ENCODE data around the gene THUMPD3. TPM values are rescaled to one million over a fixed set of nuclear protein-coding genes. Genes with fewer than 3 reads are reported as not detected.
A peak's percentile ranks its signal among the peaks of the same experiment; 100 is the strongest.

Gene THUMPD3
- total RNA-seq, 1 experiment from 2014 or later = 63.0 TPM

GRCh38 chr3:9422712-9423424, 60.0 kb downstream of the THUMPD3 start:
- Mint-ChIP-seq H3K4me3 (ENCODE audit: unreplicated experiment) (peak overlapping the region; percentile 59), H3K36me3 (ENCODE audit: insufficient read depth, unreplicated experiment) (peaks cover 47% of the 10 kb centered on the region), H3K27me3 (ENCODE audit: insufficient read depth, unreplicated experiment) (no peaks in the 10 kb centered on the region), H3K9me3 (ENCODE audit: unreplicated experiment) (no peaks in the 10 kb centered on the region), H3K27ac (ENCODE audit: low read depth, unreplicated experiment) (peak overlapping the region; percentile 82), H3K4me1 (ENCODE audit: insufficient read depth, unreplicated experiment) (peaks cover 36% of the 10 kb centered on the region)
- DNase-seq (ENCODE audit: unreplicated experiment) = peak; percentile 98
- TSS peak; percentile 75 for BruUV-seq (replicated peaks)
- intact Hi-C loops (cut with micrococcal nuclease) = loop anchor here (1.0 to 5.0 kb wide), 4 partner anchors 27 to 70 kb away; partner anchors contain the start of gene THUMPD3
- TF ChIP-seq, protein P1, sequence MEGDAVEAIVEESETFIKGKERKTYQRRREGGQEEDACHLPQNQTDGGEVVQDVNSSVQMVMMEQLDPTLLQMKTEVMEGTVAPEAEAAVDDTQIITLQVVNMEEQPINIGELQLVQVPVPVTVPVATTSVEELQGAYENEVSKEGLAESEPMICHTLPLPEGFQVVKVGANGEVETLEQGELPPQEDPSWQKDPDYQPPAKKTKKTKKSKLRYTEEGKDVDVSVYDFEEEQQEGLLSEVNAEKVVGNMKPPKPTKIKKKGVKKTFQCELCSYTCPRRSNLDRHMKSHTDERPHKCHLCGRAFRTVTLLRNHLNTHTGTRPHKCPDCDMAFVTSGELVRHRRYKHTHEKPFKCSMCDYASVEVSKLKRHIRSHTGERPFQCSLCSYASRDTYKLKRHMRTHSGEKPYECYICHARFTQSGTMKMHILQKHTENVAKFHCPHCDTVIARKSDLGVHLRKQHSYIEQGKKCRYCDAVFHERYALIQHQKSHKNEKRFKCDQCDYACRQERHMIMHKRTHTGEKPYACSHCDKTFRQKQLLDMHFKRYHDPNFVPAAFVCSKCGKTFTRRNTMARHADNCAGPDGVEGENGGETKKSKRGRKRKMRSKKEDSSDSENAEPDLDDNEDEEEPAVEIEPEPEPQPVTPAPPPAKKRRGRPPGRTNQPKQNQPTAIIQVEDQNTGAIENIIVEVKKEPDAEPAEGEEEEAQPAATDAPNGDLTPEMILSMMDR (IDR thresholded peaks at IDR 0.05; ENCODE audit: unreplicated experiment) = peak; percentile 78
- ChIA-PET POLR2A (interaction anchor here (1.0 to 17.4 kb wide), 8 partner anchors 10 to 63 kb away, joined by 3 to 452 read pairs (median 6); partner anchors contain the start of genes SETD5 and THUMPD3), CTCF (interaction anchor here (1.9 to 6.3 kb wide), 3 partner anchors 20 to 70 kb away, joined by 5 to 42 read pairs (median 9); no protein-coding TSS in a partner anchor)

- CTCF ChIA-PET = interaction anchor here (1.0 to 1.4 kb wide), 2 partner anchors 14 to 75 kb away, joined by 3 read pairs; no protein-coding TSS in a partner anchor
- intact Hi-C loops (cut with micrococcal nuclease) = no loop called here
- H3K27me3 Mint-ChIP-seq (ENCODE audit: insufficient read depth, unreplicated experiment) = no peaks in the 10 kb centered on the region
- POLR2A ChIA-PET = interaction anchor here (0.9 to 17.4 kb wide), 2 partner anchors 9 to 34 kb away, joined by 3 to 452 read pairs; partner anchors contain the start of gene SETD5
- H3K27ac Mint-ChIP-seq (ENCODE audit: low read depth, unreplicated experiment) = no peak overlapping the region
- no peak overlapping the region for H3K4me3 Mint-ChIP-seq (ENCODE audit: unreplicated experiment)
- DNase-seq (ENCODE audit: unreplicated experiment) = no peak
- peaks cover 13% of the 10 kb centered on the region for H3K4me1 Mint-ChIP-seq (ENCODE audit: insufficient read depth, unreplicated experiment)
- H3K36me3 Mint-ChIP-seq (ENCODE audit: insufficient read depth, unreplicated experiment) = peaks cover 94% of the 10 kb centered on the region
- H3K9me3 Mint-ChIP-seq (ENCODE audit: unreplicated experiment) = no peaks in the 10 kb centered on the region
- TF ChIP-seq, protein P1 (IDR thresholded peaks at IDR 0.05; ENCODE audit: unreplicated experiment) = no peak
- no TSS peak for BruUV-seq (replicated peaks)
Observed at GRCh38 chr3:9428411-9428810, 65.6 kb downstream of the THUMPD3 start.

- H3K27ac Mint-ChIP-seq (ENCODE audit: low read depth, unreplicated experiment) = no peak overlapping the region
- BruUV-seq (replicated peaks) = TSS peak; percentile 6
- ChIA-PET CTCF (interaction anchor here (0.5 to 0.6 kb wide), 2 partner anchors 15 to 17 kb away, joined by 4 to 6 read pairs; no protein-coding TSS in a partner anchor), POLR2A (interaction anchor here (0.6 to 17.4 kb wide), 3 partner anchors 36 to 258 kb away, joined by 3 to 452 read pairs (median 4); partner anchors contain the start of genes SETD5 and THUMPD3)
- peaks cover 6% of the 10 kb centered on the region for H3K4me1 Mint-ChIP-seq (ENCODE audit: insufficient read depth, unreplicated experiment)
- no peaks in the 10 kb centered on the region for H3K9me3 Mint-ChIP-seq (ENCODE audit: unreplicated experiment)
- TF ChIP-seq, protein P1 (IDR thresholded peaks at IDR 0.05; ENCODE audit: unreplicated experiment) = no peak
- no peak overlapping the region for H3K4me3 Mint-ChIP-seq (ENCODE audit: unreplicated experiment)
- peaks cover 98% of the 10 kb centered on the region for H3K36me3 Mint-ChIP-seq (ENCODE audit: insufficient read depth, unreplicated experiment)
- intact Hi-C loops (cut with micrococcal nuclease) = no loop called here
- DNase-seq (ENCODE audit: unreplicated experiment) = no peak
- no peaks in the 10 kb centered on the region for H3K27me3 Mint-ChIP-seq (ENCODE audit: insufficient read depth, unreplicated experiment)
Observed at GRCh38 chr3:9430733-9431132, 67.9 kb downstream of the THUMPD3 start.
